Right atrium auricular region (tissue), 2 donors: ENCODE measurements around the gene CENPO. TPM values are rescaled to one million over a fixed set of nuclear protein-coding genes. Genes with fewer than 3 reads are reported as not detected.

Experiments used
- DNase-seq: peaks from one replicate; pipeline ENCODE4 v3.0.0-alpha.2; 2019; ENCODE audit warnings: low spot score
- H3K27ac ChIP-seq, 2 donors: fragments of 200-600 bp; sonication (generic); 1 replicate in 1 of 2; 2 replicates in 1 of 2; pipeline ENCODE4 v1.5.1; 2016 to 2019
- H3K27me3 ChIP-seq, 2 donors: fragments of 200-600 bp; sonication (generic); one replicate each; pipeline versions ENCODE4 v1.5.1 to v1.6.0; 2017 to 2019
- H3K36me3 ChIP-seq: fragments of 200-600 bp; sonication (generic); one replicate; pipeline ENCODE4 v1.5.1; 2016
- H3K4me1 ChIP-seq, 2 donors: fragments of 200-600 bp; sonication (generic); one replicate each; pipeline versions ENCODE4 v1.5.1 to v1.6.0; 2017 to 2019
- H3K4me3 ChIP-seq, 2 donors: fragments of 200-600 bp; sonication (generic); 1 replicate in 1 of 2; 2 replicates in 1 of 2; pipeline ENCODE4 v1.5.1; 2017 to 2019; ENCODE audit warnings: mild to moderate bottlenecking in 1 of 2, moderate library complexity in 1 of 2
- H3K9me3 ChIP-seq, 2 donors: fragments of 200-600 bp; sonication (generic); one replicate each; pipeline ENCODE4 v1.5.1; 2019
- total RNA-seq, 2 donors: library from RNA; depleted of rRNA; stranded (reverse); fragments of >200 nt; gene quantifications; one replicate each; pipeline ENCODE4 v1.1.0, GENCODE V29; 2016
- TF ChIP-seq, protein P1 (sequence below), 2 donors: fragments of 200-600 bp; sonication (generic); IDR thresholded peaks; one replicate each; pipeline ENCODE4 v1.5.1; 2019; ENCODE audit warnings: antibody characterized with exemption in 2 of 2

Gene CENPO
- total RNA-seq, 2 donors from 2014 or later = 1.2 to 1.7 TPM

- no peak overlapping the region for H3K27ac ChIP-seq
- DNase-seq = no peak
- H3K4me1 ChIP-seq = peaks cover 0 to 16% of the 10 kb centered on the region in 2 donors
- H3K9me3 ChIP-seq = no peaks in the 10 kb centered on the region
- no peaks in the 10 kb centered on the region for H3K27me3 ChIP-seq
- no peak overlapping the region for H3K4me3 ChIP-seq
- TF ChIP-seq, protein P1, sequence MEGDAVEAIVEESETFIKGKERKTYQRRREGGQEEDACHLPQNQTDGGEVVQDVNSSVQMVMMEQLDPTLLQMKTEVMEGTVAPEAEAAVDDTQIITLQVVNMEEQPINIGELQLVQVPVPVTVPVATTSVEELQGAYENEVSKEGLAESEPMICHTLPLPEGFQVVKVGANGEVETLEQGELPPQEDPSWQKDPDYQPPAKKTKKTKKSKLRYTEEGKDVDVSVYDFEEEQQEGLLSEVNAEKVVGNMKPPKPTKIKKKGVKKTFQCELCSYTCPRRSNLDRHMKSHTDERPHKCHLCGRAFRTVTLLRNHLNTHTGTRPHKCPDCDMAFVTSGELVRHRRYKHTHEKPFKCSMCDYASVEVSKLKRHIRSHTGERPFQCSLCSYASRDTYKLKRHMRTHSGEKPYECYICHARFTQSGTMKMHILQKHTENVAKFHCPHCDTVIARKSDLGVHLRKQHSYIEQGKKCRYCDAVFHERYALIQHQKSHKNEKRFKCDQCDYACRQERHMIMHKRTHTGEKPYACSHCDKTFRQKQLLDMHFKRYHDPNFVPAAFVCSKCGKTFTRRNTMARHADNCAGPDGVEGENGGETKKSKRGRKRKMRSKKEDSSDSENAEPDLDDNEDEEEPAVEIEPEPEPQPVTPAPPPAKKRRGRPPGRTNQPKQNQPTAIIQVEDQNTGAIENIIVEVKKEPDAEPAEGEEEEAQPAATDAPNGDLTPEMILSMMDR (IDR thresholded peaks at IDR 0.05) = no peak
- no peaks in the 10 kb centered on the region for H3K36me3 ChIP-seq
Measured at GRCh38 chr2:24853046-24853445, 59.8 kb downstream of the CENPO start.

- H3K4me3 ChIP-seq = no peak overlapping the region
- no peak for DNase-seq
- H3K27me3 ChIP-seq = no peaks in the 10 kb centered on the region
- H3K9me3 ChIP-seq = no peaks in the 10 kb centered on the region
- H3K27ac ChIP-seq = peak overlapping the region; percentile 70 to 74
- peaks cover 0 to 16% of the 10 kb centered on the region in 2 donors for H3K4me1 ChIP-seq
- H3K36me3 ChIP-seq = no peaks in the 10 kb centered on the region
- TF ChIP-seq, protein P1 (IDR thresholded peaks at IDR 0.05) = no peak
Measured at GRCh38 chr2:24853996-24854395, 60.8 kb downstream of the CENPO start.

DNA sequence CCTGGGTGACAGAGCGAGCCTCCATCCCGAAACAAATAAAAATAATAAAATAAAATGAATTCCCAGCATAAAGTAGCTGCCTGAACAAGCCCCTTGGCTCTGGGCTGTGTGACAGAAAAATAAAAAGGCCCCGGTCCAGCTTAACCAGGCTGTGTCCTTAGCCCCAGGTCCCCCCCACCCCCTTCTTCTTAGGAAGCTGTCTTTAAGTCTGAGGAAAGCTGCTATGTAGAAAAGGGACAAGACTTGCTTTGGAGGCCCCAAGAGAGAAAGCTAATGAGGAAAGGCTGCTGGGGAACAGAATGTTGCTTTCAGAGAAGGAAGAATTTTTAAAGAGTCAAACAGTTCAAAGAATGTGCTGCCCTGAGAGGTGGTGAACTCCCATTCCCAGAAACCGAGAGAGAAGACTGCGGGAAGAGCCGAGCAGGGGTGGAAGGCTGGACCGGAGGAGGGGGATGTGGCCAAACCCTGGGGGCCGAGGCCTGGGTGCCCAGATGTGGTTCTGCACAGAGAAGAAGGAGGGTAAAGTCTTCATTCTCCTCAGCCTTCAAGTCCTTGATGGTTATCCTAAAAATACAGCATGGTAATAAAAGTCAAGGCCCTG, 61.9 kb downstream of the CENPO start:
- no peak overlapping the region for H3K4me3 ChIP-seq
- DNase-seq = no peak
- TF ChIP-seq, protein P1 (IDR thresholded peaks at IDR 0.05) = no peak
- H3K4me1 ChIP-seq = peaks cover 0 to 16% of the 10 kb centered on the region in 2 donors
- H3K36me3 ChIP-seq = no peaks in the 10 kb centered on the region
- no peaks in the 10 kb centered on the region for H3K27me3 ChIP-seq
- H3K9me3 ChIP-seq = no peaks in the 10 kb centered on the region
- H3K27ac ChIP-seq = peak overlapping the region; percentile 70 to 74

DNA sequence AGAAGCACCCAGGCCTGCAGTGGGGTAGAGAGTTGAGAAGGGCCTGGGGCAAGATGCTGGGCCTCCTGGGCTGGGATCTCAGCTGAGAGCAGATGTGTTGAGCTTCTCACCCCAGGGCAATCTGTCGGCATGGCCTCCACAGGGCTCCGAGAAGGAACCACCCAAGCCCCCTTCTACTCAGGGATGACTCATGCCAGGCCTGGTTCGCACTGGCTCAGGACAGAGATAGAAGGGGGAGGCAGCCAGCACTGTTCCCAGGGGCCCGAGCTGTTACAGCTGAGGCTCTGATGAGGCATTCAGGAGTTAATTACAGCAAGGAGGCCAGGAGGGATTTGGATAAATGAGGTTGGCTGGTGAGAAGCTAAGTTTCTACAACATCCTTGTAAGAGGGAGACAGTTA, 62.5 kb downstream of the CENPO start:
- H3K27me3 ChIP-seq = no peaks in the 10 kb centered on the region
- H3K36me3 ChIP-seq = no peaks in the 10 kb centered on the region
- TF ChIP-seq, protein P1 (IDR thresholded peaks at IDR 0.05) = no peak
- peak; percentile 73 for DNase-seq
- no peaks in the 10 kb centered on the region for H3K9me3 ChIP-seq
- peaks cover 0 to 16% of the 10 kb centered on the region in 2 donors for H3K4me1 ChIP-seq
- H3K4me3 ChIP-seq = no peak overlapping the region
- H3K27ac ChIP-seq = peak overlapping the region; percentile 70 to 74

DNA sequence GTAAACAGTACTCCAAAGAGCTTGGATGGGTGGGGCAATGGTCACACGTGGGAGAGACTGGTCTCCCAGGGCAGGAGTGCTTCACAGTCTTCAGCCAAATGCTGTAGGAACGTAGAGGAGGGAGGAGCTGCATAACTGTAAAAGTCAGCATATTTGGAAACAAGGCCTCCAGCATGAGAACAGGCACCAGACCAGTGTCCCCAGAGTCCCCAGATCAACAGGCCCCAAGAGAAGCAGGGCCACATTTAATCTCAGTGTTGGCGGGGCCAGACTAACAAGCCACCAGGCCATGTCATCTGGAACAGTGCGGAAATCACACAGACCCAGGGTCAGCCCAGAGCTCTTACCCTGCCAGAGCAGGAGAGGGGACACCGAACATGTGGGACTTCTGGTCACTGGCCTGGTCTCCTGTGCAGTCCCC, 63.6 kb downstream of the CENPO start:
- TF ChIP-seq, protein P1 (IDR thresholded peaks at IDR 0.05) = no peak
- no peak overlapping the region for H3K4me3 ChIP-seq
- H3K27ac ChIP-seq = peak overlapping the region; percentile 70 to 74
- H3K9me3 ChIP-seq = no peaks in the 10 kb centered on the region
- H3K4me1 ChIP-seq = peaks cover 0 to 16% of the 10 kb centered on the region in 2 donors
- H3K27me3 ChIP-seq = no peaks in the 10 kb centered on the region
- H3K36me3 ChIP-seq = no peaks in the 10 kb centered on the region
- no peak for DNase-seq

- Histone ChIP-seq H3K4me3 (no peak overlapping the region), H3K4me1 (peaks cover 0 to 16% of the 10 kb centered on the region in 2 donors), H3K27ac (peak overlapping the region in 1 of 2 donors; percentile 33), H3K9me3 (no peaks in the 10 kb centered on the region), H3K36me3 (no peaks in the 10 kb centered on the region), H3K27me3 (no peaks in the 10 kb centered on the region)
- TF ChIP-seq, protein P1 (IDR thresholded peaks at IDR 0.05) = no peak
- DNase-seq = no peak
Measured at GRCh38 chr2:24857746-24858145, 64.5 kb downstream of the CENPO start.
